RPMI7951 (cell line): Measurements from ENCODE around the gene GDF11. TPM values are rescaled to one million over a fixed set of nuclear protein-coding genes. Genes with fewer than 3 reads are reported as not detected.
"Not testable (repeated sequence)": the region's sequence is repeated elsewhere in the genome, so short reads cannot be mapped to it uniquely, and the experiment has no call there.

ENCODE experiments used
- DNase-seq: peaks from one replicate; pipeline ENCODE4 v3.0.0-alpha.2; 2012; ENCODE audit warnings: low read depth
- total RNA-seq: library from RNA; depleted of rRNA; stranded (reverse); fragments of >200 nt; shearing (Covaris generic); gene quantifications from 2 replicates; pipeline ENCODE4 v1.2.3, GENCODE V29; 2014

GDF11 gene
- total RNA-seq, 1 experiment from 2014 or later = 1.6 TPM

DNA sequence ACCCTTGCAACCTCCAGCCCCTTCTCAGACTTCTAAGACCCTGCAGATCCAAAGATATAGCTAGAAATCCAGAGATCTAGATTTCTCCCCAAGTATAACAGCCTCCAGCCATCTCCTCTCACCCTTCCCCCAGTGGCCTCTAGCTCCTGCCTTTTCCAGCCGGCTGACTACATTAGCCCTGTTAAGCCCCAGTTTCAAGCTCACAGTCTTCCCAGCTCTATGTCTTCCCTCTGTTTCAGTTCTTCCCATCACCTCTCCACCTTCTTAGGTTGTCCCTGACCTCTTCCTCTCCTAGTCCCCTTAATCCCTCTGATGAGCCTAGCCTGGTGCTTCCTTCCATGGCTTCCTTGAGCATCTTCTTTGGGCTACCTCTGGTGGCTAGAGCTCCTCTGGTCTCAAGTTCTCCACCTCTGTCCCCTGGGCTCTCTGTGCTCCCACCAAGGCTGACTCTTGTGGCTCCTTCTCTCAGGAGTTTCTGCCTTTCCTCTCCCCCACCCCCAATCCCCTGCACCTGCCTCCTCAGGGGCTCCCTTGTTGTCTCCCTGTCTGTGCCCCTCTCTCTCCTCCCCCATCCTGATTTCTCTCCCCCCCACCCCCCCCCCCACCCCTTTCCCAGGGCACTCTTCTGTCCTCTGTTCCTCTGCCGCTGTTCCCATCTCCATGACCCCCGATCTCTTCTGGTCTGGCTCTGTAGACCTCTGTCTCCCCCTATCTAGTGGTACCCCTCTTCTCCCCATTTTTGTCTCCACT lies 816 bp upstream of the GDF11 start:
- no peak for DNase-seq

DNA sequence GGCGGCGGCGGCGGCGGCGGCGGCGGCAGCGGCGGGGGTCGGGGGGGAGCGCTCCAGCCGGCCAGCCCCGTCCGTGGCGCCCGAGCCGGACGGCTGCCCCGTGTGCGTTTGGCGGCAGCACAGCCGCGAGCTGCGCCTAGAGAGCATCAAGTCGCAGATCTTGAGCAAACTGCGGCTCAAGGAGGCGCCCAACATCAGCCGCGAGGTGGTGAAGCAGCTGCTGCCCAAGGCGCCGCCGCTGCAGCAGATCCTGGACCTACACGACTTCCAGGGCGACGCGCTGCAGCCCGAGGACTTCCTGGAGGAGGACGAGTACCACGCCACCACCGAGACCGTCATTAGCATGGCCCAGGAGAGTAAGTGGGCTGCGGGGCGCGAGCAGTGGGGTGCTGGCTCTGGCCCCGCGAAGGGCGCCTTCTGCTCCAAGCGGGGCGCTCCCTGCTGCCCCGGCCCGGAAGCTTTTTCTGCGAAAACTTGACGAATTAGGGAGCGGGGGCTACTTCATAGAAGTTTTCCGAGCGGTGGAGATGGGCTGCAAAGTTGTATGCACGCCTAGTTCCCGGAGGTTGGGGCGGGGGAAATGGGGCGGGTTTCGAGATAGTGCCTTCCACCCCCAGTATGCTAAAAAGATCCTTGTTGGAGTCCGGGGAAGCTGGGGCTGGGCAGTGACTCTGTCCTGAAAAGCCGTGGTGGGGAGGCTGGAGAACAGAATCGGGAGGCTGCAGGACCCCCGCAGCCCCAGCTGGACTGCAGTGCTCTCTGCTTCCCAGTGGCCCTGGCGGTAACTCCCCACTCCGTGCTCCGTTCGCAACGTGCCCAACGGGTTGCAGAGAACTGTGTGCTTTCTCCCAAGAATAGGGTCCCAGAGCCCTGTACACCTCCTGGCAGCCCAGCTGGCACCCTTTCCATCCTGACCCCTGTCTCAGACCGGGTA lies 751 bp downstream of the GDF11 start:
- DNase-seq = peak; percentile 62

- DNase-seq = no peak
These were observed 1.6 kb downstream of the GDF11 start for GRCh38 chr12:55744340-55745030.

DNA sequence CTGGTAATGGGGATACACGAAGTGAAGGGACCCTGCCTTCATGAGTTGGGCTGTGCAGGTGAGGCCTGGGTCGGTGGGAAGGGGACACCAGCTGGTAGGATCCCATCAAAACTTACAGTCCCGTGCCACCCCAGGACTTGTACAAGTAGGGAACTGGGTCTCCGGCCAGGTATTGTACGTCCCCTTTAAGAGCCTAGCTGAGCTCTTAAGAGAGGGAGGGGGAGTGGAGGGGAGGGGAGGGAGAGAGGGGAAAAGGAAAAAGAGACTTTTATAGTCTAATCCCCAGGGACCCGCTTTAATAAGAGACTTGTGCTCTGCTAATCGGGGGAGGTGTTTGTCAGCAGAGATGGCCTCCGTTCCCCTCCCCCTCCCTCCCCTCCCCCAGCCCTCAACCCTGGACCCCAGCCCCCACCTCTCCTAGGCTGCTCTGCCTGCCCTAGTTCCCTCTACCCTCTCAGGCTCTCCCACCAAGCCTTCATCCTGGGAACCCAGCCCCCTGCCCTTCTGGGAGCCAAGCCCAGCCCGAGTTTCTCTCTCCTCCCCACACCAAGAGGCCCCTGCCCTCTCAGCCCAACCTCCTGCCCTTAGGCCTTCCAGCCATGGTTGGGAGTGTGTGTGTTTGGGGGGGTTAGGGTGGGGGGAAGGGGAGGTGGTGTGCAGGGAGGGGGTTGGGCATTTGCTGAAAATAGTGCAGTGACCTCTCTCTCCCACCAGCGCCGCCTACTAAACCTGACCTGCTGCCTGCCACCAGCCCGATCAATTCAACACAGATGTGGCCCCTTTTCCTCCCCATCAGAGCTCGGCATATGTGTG lies 2.6 kb downstream of the GDF11 start:
- DNase-seq = no peak

- no peak for DNase-seq
These were observed 3.4 kb downstream of the GDF11 start for GRCh38 chr12:55746174-55746912.

DNA sequence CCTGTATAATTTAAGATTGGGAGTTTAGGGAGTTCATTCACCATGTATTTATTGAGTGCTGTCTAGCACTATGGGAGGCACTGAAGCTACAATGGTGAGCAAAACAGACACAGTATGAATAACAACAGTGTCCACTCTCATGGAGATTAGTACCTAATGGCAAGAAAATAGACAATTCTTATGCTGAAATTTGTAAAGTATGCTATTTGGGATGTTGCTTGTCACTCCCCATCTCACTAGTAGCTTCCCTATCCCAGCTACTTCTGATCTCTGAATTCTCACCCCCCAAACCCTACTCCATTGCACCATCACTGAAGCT lies 4.0 kb downstream of the GDF11 start:
- DNase-seq = no peak

GRCh38 chr12:55748230-55748993 lies 5.5 kb downstream of the GDF11 start:
- no peak for DNase-seq

GRCh38 chr12:55755246-55755645 lies 12.3 kb downstream of the GDF11 start:
- no peak for DNase-seq

DNA sequence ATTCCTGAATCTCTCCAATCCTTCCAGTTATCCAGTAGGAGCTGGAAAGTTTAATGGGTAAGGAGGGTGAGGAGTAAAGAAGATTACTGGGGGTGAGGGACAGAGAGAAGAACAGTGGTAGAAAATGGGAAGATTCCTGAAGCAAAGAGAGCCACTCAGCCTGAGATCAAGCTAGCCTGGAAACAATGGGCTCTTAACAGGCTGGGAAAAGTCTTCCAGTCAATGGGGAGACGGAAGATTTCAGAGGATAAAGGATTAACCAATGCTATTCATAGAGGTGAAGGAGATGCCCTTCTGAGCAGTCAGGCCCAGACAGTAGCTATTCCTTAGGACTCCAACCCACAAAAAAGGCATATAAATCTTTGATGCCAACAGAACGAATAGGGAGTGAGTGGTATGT lies 14.8 kb downstream of the GDF11 start:
- DNase-seq = no peak

- not testable (repeated sequence) for DNase-seq
These were observed 15.7 kb downstream of the GDF11 start for GRCh38 chr12:55758575-55758974.

GRCh38 chr12:55760663-55761062 lies 17.7 kb downstream of the GDF11 start:
- no peak for DNase-seq

GRCh38 chr12:55762646-55763045 lies 19.7 kb downstream of the GDF11 start:
- DNase-seq = no peak

- no peak for DNase-seq
These were observed 22.9 kb downstream of the GDF11 start for GRCh38 chr12:55765736-55766290.

DNA sequence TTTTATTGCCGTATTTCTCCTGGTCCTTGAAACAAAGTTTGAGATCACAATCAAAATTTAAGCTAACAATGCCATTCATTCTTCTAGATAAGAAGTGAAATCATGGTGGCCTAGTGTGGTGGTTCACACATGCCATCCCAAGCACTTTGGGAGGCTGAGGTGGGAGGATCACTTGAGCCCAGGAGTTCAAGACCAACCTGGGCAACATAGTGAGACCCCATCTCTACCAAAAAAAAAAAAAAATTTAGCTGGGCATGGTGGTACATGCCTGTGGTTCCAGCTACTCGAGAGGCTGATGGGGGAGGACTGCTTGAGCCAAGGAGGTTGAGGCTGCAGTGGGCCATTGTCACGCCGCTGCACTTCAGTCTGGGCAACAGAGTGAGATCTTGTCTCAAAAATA lies 24.2 kb downstream of the GDF11 start:
- DNase-seq = no peak

DNA sequence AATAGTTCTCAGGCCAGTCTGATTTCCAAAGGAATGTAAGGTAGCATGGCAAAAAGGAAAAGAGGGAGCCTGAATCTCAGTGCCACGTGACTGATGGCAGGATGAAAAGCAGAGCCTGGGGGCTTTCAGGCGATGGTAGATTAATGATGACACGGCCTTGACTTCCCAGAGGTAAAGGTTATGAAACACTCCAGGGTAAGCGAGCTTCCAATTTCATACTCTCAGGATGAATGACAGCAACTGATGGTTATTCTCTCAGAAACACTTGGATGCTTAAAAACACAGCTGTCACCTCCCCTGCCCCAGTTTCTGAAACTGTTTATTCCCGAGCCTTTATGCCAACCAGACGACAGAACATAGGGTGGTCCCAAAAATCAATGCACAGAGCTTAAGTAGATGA lies 28.8 kb downstream of the GDF11 start:
- DNase-seq = no peak

DNA sequence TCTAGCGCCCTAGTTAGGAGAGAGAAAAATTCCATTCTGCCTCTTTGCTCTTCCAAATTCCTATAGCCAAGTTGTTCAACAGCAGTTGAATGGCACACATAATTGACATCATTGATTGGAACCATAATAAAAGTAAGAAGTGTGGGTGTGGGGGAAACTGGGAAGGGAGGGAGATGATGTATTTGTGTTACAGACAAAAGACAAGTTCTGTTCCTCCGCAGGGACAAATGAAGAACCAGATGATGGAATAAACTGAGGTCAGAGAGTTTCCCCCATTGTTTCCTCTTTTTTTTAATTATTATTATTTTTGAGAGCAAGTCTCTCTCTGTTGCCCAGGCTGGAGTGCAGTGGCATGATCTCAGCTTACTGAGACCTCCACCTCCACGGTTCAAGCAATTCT lies 34.9 kb downstream of the GDF11 start:
- DNase-seq = no peak

DNA sequence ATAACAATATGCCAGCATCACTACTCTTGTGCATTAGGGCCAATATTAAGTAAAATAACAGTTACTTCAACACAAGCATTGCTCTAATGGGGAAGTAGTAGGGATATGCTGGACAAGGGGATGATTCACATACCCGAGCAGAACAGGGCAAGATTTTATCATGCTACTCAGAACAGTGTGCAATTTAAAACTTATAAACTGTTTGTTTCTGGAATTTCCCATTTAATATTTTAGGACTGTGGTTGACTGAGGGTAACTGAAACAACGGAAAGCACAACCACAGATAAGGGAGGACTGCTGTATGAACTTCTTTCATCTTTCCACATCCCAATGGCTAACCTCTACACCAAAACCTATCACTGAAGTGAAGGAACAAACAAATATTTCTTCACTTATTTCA lies 37.8 kb downstream of the GDF11 start:
- DNase-seq = no peak

- DNase-seq = no peak
These were observed 45.6 kb downstream of the GDF11 start for GRCh38 chr12:55788546-55788945.

DNA sequence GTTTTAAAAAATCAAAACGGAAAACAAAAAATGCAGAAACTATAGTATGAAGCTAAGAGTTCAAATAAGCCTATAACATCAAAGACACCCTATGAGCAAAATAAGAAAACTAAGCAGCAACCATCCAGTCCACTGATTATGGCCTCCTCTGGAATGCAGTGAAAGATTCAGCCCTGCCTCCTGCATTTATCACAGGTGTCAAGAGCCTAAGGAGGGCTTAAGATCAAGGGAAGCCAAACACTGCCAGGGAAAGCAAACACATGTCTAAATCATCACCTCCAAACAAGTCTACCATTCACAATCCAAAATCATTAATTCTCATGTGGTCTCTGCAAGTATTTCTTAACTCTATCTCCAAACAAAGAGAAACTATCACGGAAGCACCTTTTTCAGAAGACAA lies 46.2 kb downstream of the GDF11 start:
- DNase-seq = no peak

- DNase-seq = no peak
These were observed 47.0 kb downstream of the GDF11 start for GRCh38 chr12:55789893-55790292.
